Measurements from ENCODE around the gene BRD1. TPM values are rescaled to one million over a fixed set of nuclear protein-coding genes. Genes with fewer than 3 reads are reported as not detected.

BRD1 gene
- total and polyA plus RNA-seq, 2 experiments from 2014 or later = 12.3 to 33.8 TPM

- Histone ChIP-seq H3K79me2 (replicated peaks; ENCODE audit: insufficient read depth) (peaks cover 100% of the 10 kb centered on the region), H3K4me3 (no peak overlapping the region), H3K9me2 (ENCODE audit: insufficient read depth) (no peaks in the 10 kb centered on the region), H3K27ac (ENCODE audit: low read depth) (no peak overlapping the region), H3F3A (replicated peaks; ENCODE audit: low read depth) (no peaks in the 10 kb centered on the region), H3K27me3 (ENCODE audit: insufficient read depth) (no peaks in the 10 kb centered on the region), H2AFZ (no peak overlapping the region), H4K20me1 (replicated peaks; ENCODE audit: insufficient read depth) (peaks cover 83% of the 10 kb centered on the region), H3K36me3 (ENCODE audit: insufficient read depth) (peaks cover 19% of the 10 kb centered on the region), H3K4me1 (ENCODE audit: insufficient read depth) (peaks cover 6% of the 10 kb centered on the region; the same call in 1 of the 2 replicates), H3K4me2 (no peak overlapping the region)
- no peak for TF ChIP-seq STAT1 (IDR thresholded peaks at IDR 0.05; ENCODE audit: unreplicated experiment)
- no peak for TF ChIP-seq POLR2AphosphoS5 (IDR thresholded peaks at IDR 0.05; ENCODE audit: low read depth)
- TF ChIP-seq, protein P1, sequence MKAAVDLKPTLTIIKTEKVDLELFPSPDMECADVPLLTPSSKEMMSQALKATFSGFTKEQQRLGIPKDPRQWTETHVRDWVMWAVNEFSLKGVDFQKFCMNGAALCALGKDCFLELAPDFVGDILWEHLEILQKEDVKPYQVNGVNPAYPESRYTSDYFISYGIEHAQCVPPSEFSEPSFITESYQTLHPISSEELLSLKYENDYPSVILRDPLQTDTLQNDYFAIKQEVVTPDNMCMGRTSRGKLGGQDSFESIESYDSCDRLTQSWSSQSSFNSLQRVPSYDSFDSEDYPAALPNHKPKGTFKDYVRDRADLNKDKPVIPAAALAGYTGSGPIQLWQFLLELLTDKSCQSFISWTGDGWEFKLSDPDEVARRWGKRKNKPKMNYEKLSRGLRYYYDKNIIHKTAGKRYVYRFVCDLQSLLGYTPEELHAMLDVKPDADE (IDR thresholded peaks at IDR 0.05) = no peak
- TF ChIP-seq CTCF (conservative IDR thresholded peaks at IDR 0.05; ENCODE audit: low read depth in 2 of 2) = peak in 1 of 2 experiments; percentile 26; a peak in 2 of 4 replicates
- TF ChIP-seq EZH2 (IDR thresholded peaks at IDR 0.05; ENCODE audit: low read depth, unreplicated experiment) = no peak
- Mint-ChIP-seq H3K9me3 (peaks cover 3% of the 10 kb centered on the region; the same call in 1 of the 3 replicates), H3K4me1 (peaks cover 26% of the 10 kb centered on the region), H3K27me3 (ENCODE audit: insufficient read depth, low read depth, poor library complexity) (peaks cover 13% of the 10 kb centered on the region), H3K27ac (no peak overlapping the region), H3K4me3 (no peak overlapping the region), H3K36me3 (ENCODE audit: low read depth) (peaks cover 94% of the 10 kb centered on the region)
- ATAC-seq (peak; percentile 18; the same call in 2 of the 3 replicates), DNase-seq (ENCODE audit: low spot score) (no peak)
Observed at GRCh38 chr22:49820984-49821383, 6.7 kb downstream of the BRD1 start.

DNA sequence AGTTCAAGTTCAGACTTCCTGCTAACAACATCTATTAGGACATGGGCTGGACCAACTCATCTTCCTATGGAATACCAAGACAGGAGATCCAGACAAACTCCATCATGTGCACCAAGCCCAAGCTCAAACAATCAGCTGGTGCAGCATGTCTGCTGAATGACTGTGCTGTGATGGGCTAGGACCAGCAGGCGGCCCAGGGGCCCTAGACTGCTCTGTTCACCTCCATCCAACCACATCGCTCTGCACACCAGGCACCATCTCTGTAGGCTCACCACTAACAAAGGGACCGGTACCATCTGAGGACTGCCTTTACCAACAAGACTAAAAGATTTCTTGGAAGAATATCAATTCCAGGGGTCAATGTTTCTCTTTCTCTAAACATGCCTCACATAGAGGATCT lies 10.3 kb downstream of the BRD1 start:
- H3K4me3 Mint-ChIP-seq = no peak overlapping the region
- H3K4me1 ChIP-seq (ENCODE audit: insufficient read depth) = no peaks in the 10 kb centered on the region
- DNase-seq (ENCODE audit: low spot score) (no peak), ATAC-seq (no peak)
- H2AFZ ChIP-seq = no peak overlapping the region
- no peaks in the 10 kb centered on the region for H3K9me2 ChIP-seq (ENCODE audit: insufficient read depth)
- H3K27me3 Mint-ChIP-seq (ENCODE audit: insufficient read depth, low read depth, poor library complexity) = peaks cover 6% of the 10 kb centered on the region
- peaks cover 100% of the 10 kb centered on the region for H3K79me2 ChIP-seq (replicated peaks; ENCODE audit: insufficient read depth)
- H3K27me3 ChIP-seq (ENCODE audit: insufficient read depth) = no peaks in the 10 kb centered on the region
- H3K27ac Mint-ChIP-seq = no peak overlapping the region
- no peak overlapping the region for H3K27ac ChIP-seq (ENCODE audit: low read depth)
- H3K9me3 Mint-ChIP-seq = no peaks in the 10 kb centered on the region
- no peak overlapping the region for H3K4me3 ChIP-seq
- H3K4me2 ChIP-seq = no peak overlapping the region
- H3F3A ChIP-seq (replicated peaks; ENCODE audit: low read depth) = no peaks in the 10 kb centered on the region
- H3K36me3 ChIP-seq (ENCODE audit: insufficient read depth) = peaks cover 14% of the 10 kb centered on the region
- H4K20me1 ChIP-seq (replicated peaks; ENCODE audit: insufficient read depth) = peaks cover 72% of the 10 kb centered on the region
- H3K36me3 Mint-ChIP-seq (ENCODE audit: low read depth) = peaks cover 80% of the 10 kb centered on the region
- no peaks in the 10 kb centered on the region for H3K4me1 Mint-ChIP-seq
- TF ChIP-seq NANOG (IDR thresholded peaks at IDR 0.05; ENCODE audit: borderline replicate concordance) = no peak
- TF ChIP-seq POLR2AphosphoS5 (IDR thresholded peaks at IDR 0.05; ENCODE audit: low read depth) = no peak
- no peak for TF ChIP-seq EZH2 (IDR thresholded peaks at IDR 0.05; ENCODE audit: low read depth, unreplicated experiment)
- no peak for TF ChIP-seq JUNB (IDR thresholded peaks at IDR 0.05; ENCODE audit: unreplicated experiment)
- TF ChIP-seq, protein P1 (IDR thresholded peaks at IDR 0.05) = no peak
- TF ChIP-seq CTCF (conservative IDR thresholded peaks at IDR 0.05; ENCODE audit: low read depth in 2 of 2) = no peak
- TF ChIP-seq REST (IDR thresholded peaks at IDR 0.05; ENCODE audit: unreplicated experiment) = no peak
- TF ChIP-seq STAT1 (IDR thresholded peaks at IDR 0.05; ENCODE audit: unreplicated experiment) = no peak
- no peak for TF ChIP-seq ZNF331 (CRISPR knock-in tag; IDR thresholded peaks at IDR 0.05; ENCODE audit: low read depth)
- no peak for TF ChIP-seq CREB1 (CRISPR knock-in tag; IDR thresholded peaks at IDR 0.05; ENCODE audit: low read depth)

All from GM23338 (cell line).